ENCODE measurements around the gene AGAP6.
"Not testable (repeated sequence)": the region's sequence is repeated elsewhere in the genome, so short reads cannot be mapped to it uniquely, and the experiment has no call there.

Gene AGAP6

GRCh38 chr10:49988376-49988775 is at the start of gene AGAP6:
Gene AGAP6 (plus strand): TSS chr10:49988406. CDS start chr10:49988716, 310 bp downstream.
- DNase-seq: not testable (repeated sequence)

GRCh38 chr10:49941447-49942338 is 46.5 kb upstream of the AGAP6 start, which contains the start of the genes PARG and TIMM23B:
Gene PARG (minus strand): TSS chr10:49942027. CDS start chr10:49941725, 302 bp downstream.
Gene TIMM23B (plus strand): TSS chr10:49942053. CDS start chr10:49942195, 142 bp downstream.
- peak; percentile 40 for DNase-seq

DNA sequence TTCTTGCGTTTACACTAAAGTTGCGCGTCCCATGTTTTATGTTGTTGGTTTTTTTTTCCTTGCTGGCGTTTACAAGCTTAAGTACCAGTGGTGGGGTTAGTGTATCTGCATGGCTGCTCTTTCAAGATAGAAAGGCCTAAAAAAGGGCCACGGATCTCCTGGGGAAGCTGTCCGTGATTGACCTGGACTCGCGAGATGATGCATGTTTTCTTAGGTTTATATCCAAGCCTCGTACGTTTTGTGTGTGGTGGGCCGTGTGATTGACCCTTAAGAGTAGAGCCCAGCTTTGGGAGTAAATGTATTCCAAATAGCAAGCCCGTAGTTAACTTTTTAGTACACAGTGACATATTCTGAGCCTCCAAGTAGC is 45.9 kb upstream of the AGAP6 start:
- DNase-seq: not testable (repeated sequence)

DNA sequence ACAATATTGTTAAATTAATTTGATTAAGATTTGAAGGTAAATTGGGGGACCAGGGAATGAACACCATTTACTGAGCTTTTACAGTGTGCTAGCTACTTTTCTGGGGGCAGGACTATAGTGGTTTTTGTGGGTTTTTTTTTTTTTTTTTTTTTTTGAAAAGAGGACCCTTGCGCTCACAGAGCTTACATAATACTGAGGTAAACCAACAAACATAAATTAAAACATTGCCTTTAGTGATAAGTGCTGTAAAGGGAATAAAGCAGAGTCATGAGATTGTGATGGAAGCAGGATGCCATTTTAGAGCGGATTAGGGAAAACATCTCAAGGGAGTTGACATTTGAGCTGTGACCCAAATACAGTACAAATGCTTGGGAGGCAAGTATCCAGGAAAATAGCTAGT is 44.6 kb upstream of the AGAP6 start:
- DNase-seq: peak; percentile 43

DNA sequence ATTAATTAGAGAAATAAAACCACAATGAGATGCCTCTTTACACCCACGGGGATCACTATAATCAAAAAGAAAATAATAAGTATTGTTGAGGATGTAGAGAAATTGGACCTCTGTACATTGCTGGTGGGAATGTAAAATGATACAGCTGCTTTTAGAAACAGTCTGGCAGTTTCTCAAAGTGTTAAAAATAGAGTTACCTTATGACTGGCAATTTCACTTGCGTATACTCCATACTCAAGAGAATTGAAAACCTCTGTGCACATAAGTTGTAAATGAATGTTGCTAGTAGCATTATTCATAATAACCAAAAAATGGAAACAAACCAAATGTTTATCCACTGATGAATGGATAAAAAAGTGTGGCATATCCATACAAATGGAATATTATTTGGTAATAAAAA is 40.1 kb upstream of the AGAP6 start:
- not testable (repeated sequence) for DNase-seq

- DNase-seq: not testable (repeated sequence)
Observed at GRCh38 chr10:49948737-49949136, 39.5 kb upstream of the AGAP6 start.

DNA sequence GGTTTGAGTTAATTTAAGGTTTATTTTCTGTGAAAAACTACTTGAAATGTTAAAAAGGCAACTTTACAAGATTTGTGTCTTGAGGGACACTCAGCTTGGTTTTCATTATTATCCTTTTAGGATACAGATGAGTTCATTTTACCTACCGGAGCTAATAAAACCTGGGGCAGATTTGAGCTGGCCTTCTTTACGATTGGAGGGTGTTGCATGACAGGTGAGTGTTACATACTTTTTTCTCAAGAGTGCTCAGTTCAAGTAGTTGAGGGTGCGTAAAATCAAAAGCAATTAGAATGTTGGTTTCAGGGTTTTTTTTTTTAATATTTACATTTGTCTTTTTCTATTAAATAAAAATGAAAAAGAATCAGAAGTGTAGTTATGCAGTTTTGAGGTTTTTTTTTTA is 36.2 kb upstream of the AGAP6 start:
- not testable (repeated sequence) for DNase-seq

DNA sequence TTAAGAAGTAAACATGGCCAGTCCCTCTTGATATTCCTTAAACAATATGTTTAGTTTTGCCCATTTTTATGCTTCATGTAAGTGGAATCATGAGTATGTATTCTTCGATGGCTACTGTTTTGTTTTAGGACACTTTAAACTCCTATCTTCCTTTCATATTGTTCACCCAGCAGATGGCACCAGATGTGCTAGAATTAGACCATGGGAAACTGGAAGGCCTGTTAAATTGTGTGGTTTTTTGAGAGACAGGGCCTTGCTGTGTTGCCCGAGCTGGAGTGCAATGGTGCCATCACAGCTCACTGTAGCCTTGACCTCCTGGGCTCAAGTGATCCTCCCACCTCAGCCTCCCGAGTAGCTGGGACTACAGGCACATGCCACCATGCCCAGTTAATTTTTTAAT is 35.1 kb upstream of the AGAP6 start:
- not testable (repeated sequence) for DNase-seq

- DNase-seq: not testable (repeated sequence)
Observed at GRCh38 chr10:49970331-49970857, 17.8 kb upstream of the AGAP6 start.

- DNase-seq: not testable (repeated sequence)
Observed at GRCh38 chr10:49971466-49971865, 16.7 kb upstream of the AGAP6 start.

DNA sequence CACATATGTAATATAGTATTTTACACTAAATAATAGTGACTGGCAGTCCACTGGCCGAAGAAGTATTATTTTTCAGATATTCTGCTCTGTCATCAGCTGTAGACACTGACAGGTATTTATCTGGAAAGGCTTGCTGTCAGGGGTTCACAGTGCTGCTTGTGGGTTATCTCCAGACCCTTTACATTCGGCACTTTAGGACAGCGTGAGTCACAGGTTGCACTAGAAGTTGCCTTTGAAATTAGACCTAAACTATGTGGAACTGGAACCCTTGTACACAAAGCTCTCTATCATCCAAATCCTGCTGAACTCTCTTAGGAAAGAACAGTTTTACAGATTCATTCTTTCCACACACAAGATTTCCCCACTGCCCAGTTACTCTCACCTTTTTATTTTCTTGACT is 16.1 kb upstream of the AGAP6 start:
- DNase-seq: not testable (repeated sequence)

- not testable (repeated sequence) for DNase-seq
Observed at GRCh38 chr10:49977756-49978155, 10.4 kb upstream of the AGAP6 start.

GRCh38 chr10:49987207-49987606 is 999 bp upstream of the AGAP6 start:
- DNase-seq: not testable (repeated sequence)

DNA sequence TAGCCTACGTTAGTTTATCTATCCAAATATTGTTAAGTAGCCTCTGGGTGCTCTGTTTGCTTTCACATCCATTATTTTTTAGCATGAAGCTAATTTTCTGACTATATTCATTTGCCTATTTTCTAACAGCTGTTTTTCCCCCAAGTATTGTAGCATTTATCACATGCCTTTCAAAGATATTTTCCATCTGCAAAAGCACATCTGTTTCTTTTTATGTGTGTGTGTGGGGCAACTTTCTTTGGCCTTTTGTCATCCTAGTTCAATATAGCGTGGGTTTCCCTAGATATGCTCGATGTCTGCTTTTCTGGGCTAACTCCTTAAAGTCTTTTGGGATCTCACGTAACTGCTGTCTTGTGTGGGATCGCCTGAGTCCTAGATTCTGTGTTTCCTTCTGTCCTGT is 7.1 kb downstream of the AGAP6 start:
- DNase-seq: not testable (repeated sequence)

DNA sequence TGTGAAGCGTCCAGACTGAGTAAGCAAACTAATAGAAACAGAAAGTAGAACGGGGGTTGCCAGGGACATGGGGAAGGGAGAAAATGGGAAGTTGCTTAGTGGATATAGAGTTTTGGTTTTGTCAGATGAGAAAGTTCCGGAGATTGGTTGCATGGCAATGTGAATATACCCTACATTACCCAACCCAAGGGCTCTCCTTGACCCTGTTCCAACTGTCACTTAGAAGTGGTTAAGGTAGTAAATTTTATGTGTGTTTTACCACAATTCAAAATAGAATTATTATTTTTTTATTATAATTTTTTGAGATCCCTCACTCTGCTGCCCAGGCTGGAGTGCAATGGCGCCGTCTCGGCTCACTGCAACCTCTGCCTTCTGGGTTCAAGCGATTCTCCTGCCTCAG is 25.8 kb downstream of the AGAP6 start:
- not testable (repeated sequence) for DNase-seq

DNA sequence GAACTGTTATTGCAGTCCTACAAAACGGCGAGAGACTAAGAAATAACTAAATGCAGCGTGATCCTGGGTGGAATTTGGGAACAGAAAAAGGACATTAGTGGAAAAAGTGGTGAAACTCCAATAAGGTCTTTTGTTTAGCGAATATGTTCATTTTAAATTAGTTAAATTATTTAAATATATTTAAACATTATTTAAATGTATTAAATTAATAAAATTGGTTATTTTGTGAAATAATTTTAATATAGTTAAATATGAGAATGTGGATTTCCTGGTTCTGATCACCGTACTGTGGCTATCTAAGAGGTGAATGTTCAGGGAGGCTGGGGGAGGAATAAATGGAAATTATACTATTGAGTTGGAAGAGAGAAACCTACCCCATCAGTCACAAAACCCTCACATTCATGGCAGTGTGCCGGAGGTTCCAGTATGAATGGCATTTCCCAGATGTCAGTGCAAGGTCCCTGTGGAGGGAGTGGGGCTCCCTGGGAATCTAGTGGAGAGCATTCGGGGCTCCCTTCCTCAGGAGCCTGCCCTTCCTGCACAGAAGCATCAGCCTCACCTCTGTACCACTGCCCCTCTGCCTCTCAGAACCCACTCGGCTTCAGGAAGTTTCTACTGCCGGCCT is 27.5 kb downstream of the AGAP6 start:
- not testable (repeated sequence) for DNase-seq

GRCh38 chr10:50016926-50017325 is 28.7 kb downstream of the AGAP6 start:
- DNase-seq: not testable (repeated sequence)

- DNase-seq: not testable (repeated sequence)
Observed at GRCh38 chr10:50017646-50018045, 29.4 kb downstream of the AGAP6 start.

GRCh38 chr10:50019279-50019678 is 31.1 kb downstream of the AGAP6 start:
- DNase-seq: not testable (repeated sequence)

- DNase-seq: not testable (repeated sequence)
Observed at GRCh38 chr10:50020451-50021024, 32.3 kb downstream of the AGAP6 start.

DNA sequence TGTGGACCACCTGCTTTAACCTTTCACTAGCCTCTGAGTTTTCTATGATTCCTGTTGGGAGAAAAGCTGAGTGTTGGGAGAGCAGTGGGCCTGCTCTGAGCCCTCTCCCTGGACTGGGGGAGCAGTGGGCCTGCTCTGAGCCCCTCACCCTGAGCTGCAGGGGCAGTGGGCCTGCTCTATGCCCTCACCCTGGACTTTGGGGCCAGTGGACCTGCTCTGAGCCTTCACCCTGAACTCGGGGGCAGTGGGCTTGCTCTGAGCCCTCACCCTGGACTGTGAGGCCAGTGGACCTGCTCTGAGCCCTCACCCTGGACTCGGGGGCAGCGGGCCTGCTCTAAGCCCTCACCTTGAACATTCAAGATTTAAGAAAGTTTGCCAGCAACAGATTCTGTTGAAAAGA is 33.4 kb downstream of the AGAP6 start:
- no peak for DNase-seq

- DNase-seq: not testable (repeated sequence)
Observed at GRCh38 chr10:50024716-50025383, 36.6 kb downstream of the AGAP6 start.

DNA sequence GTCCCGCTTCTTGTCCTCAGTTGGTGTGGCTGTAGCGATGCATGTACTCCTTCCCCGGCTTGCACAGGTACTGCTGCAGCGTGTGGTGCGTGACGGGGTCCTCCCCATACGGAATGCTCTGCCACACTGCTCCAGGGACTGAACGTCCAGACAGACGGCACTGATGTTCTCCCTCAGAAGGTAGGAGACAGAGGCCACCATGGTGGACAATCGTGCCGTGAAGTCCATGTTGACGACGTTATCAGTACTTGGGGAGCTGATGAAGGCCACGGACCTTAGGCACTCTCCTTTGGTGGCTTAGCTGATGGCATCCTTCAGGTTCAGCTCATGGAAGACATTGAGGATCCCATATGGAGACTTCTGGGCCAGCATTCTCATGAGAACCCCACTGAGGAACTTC is 37.4 kb downstream of the AGAP6 start:
- no peak for DNase-seq

Measured in GF-D8 (cell line).